H1 (cell line): ENCODE results near the gene BIN1.

Experiments
- CTCF ChIP-seq, 3 experiments: IDR thresholded peaks; 1 replicate in 2 of 3; 2 replicates in 1 of 3; pipeline versions ENCODE4 v1.5.1 to v1.6.1; 2011; ENCODE audit warnings: low read length in 3 of 3, mild to moderate bottlenecking in 3 of 3, inconsistent platforms in 2 of 3, low read depth in 1 of 3, moderate library complexity in 1 of 3; ENCODE audit not compliant: insufficient read depth in 1 of 3; ENCODE audit errors: control extremely low read depth in 1 of 3
- POLR2AphosphoS5 ChIP-seq: IDR thresholded peaks from 2 replicates; pipeline ENCODE4 v1.6.1; 2011; ENCODE audit warnings: low read depth, low read length
- ZNF274 ChIP-seq: IDR thresholded peaks from 2 replicates; pipeline ENCODE4 v1.7.0; 2012; ENCODE audit warnings: low read length, borderline replicate concordance; ENCODE audit errors: extremely low read depth

- TF ChIP-seq CTCF (IDR thresholded peaks at IDR 0.05; ENCODE audit: control extremely low read depth in 1 of 3, insufficient read depth in 1 of 3, low read depth in 1 of 3, low read length in 3 of 3) (no peak), POLR2AphosphoS5 (no peak), ZNF274 (no peak)
Measured at GRCh38 chr2:127121776-127122176, 14.8 kb upstream of the BIN1 start.
